Right kidney (tissue), 1 donor: ENCODE data around the gene RRP1.
"Not testable (repeated sequence)": the region's sequence is repeated elsewhere in the genome, so short reads cannot be mapped to it uniquely, and the experiment has no call there.

Experiments
- DNase-seq: peaks from one replicate; pipeline ENCODE4 v3.0.0-alpha.2; 2016

RRP1 gene

GRCh38 chr21:43842742-43843141, 53.4 kb downstream of the RRP1 start:
- DNase-seq: no peak

- DNase-seq: not testable (repeated sequence)
Measured at GRCh38 chr21:43844906-43845305, 55.5 kb downstream of the RRP1 start.

GRCh38 chr21:43845386-43845785, 56.0 kb downstream of the RRP1 start:
- DNase-seq: no peak

- no peak for DNase-seq
Measured at GRCh38 chr21:43846430-43846829, 57.1 kb downstream of the RRP1 start.

- no peak for DNase-seq
Measured at GRCh38 chr21:43847301-43847700, 57.9 kb downstream of the RRP1 start.

GRCh38 chr21:43848771-43849170, 59.4 kb downstream of the RRP1 start:
- DNase-seq: no peak

GRCh38 chr21:43849532-43850299, 60.3 kb downstream of the RRP1 start:
- no peak for DNase-seq

GRCh38 chr21:43850728-43851295, 61.4 kb downstream of the RRP1 start:
- DNase-seq: no peak

- no peak for DNase-seq
Measured at GRCh38 chr21:43851593-43851992, 62.2 kb downstream of the RRP1 start.

GRCh38 chr21:43853851-43854772, 64.7 kb downstream of the RRP1 start:
- DNase-seq: no peak
